Endodermal cell (in vitro differentiated cells): ENCODE results near the gene CUL9. TPM values are rescaled to one million over a fixed set of nuclear protein-coding genes. Genes with fewer than 3 reads are reported as not detected.

Source experiments
- DNase-seq: peaks from one replicate; pipeline ENCODE4 v3.0.0-alpha.2; 2017
- H3K27ac ChIP-seq: 2 replicates; pipeline ENCODE4 v1.5.1; 2013; ENCODE audit warnings: mild to moderate bottlenecking, low read depth, low read length, moderate library complexity
- H3K27me3 ChIP-seq: 2 replicates; pipeline ENCODE4 v1.6.1; 2013; ENCODE audit warnings: mild to moderate bottlenecking, low read length, moderate library complexity; ENCODE audit not compliant: insufficient read depth, control insufficient read depth, poor library complexity, severe bottlenecking
- H3K36me3 ChIP-seq: 2 replicates; pipeline ENCODE4 v1.7.0; 2013; ENCODE audit warnings: mild to moderate bottlenecking, low read length, moderate library complexity; ENCODE audit not compliant: control insufficient read depth, insufficient read depth
- H3K4me1 ChIP-seq: one replicate; pipeline ENCODE4 v1.7.0; 2013; ENCODE audit warnings: low read length; ENCODE audit not compliant: control insufficient read depth, insufficient read depth
- H3K4me3 ChIP-seq: 2 replicates; pipeline ENCODE4 v1.5.1; 2013; ENCODE audit warnings: mild to moderate bottlenecking, low read length, moderate library complexity
- H3K9ac ChIP-seq: 2 replicates; pipeline ENCODE4 v1.6.1; 2013; ENCODE audit warnings: mild to moderate bottlenecking, low read length, moderate library complexity; ENCODE audit not compliant: poor library complexity, severe bottlenecking; ENCODE audit errors: extremely low read depth
- H3K9me3 ChIP-seq: 2 replicates; pipeline ENCODE4 v1.6.1; 2013; ENCODE audit warnings: mild to moderate bottlenecking, low read length, moderate library complexity; ENCODE audit not compliant: control insufficient read depth
- H3K27ac Mint-ChIP-seq: 2 replicates; pipeline ENCODE4 v1.8.0; 2020; ENCODE audit warnings: mixed read lengths
- H3K27me3 Mint-ChIP-seq: 2 replicates; pipeline ENCODE4 v1.8.0; 2021; ENCODE audit warnings: mild to moderate bottlenecking, mixed read lengths; ENCODE audit not compliant: insufficient read depth
- H3K36me3 Mint-ChIP-seq: 2 replicates; pipeline ENCODE4 v1.8.0; 2020; ENCODE audit warnings: low read depth, mixed read lengths
- H3K4me1 Mint-ChIP-seq: 2 replicates; pipeline ENCODE4 v1.8.0; 2020; ENCODE audit warnings: mixed read lengths
- H3K4me3 Mint-ChIP-seq: 2 replicates; pipeline ENCODE4 v1.8.0; 2020; ENCODE audit warnings: mild to moderate bottlenecking, moderate library complexity, mixed read lengths
- H3K9me3 Mint-ChIP-seq: 2 replicates; pipeline ENCODE4 v1.8.0; 2020; ENCODE audit warnings: mild to moderate bottlenecking, mixed read lengths
- CTCF ChIP-seq: fragments of 200-600 bp; sonication (generic); conservative IDR thresholded peaks from 2 replicates; pipeline ENCODE4 v1.5.0; 2021; ENCODE audit warnings: antibody characterized with exemption, mild to moderate bottlenecking
- WGBS, 2 experiments: methylation state at CpG; one replicate each; pipeline versions ENCODE4 v1.1.5 to v1.1.7; 2013; ENCODE audit warnings: missing lambda C conversion rate in 2 of 2, mixed read lengths in 1 of 2; ENCODE audit not compliant: insufficient coverage in 1 of 2, insufficient read length in 1 of 2; 5-methylcytosine and 5-hydroxymethylcytosine counted together
- total RNA-seq, 2 donors: library from RNA; stranded (reverse); fragmentation: NEBNext Ultra II Directional in 1 of 2; extraction: Animal tissue kit (Norgen Biotek cat#: 25700) in 1 of 2; gene quantifications; 2 replicates in 1 of 2; 3 replicates in 1 of 2; pipeline ENCODE4 v1.2.1, GENCODE V29; 2021

The CUL9 gene
- total RNA-seq, 2 donors from 2014 or later: 30.3 to 34.1 TPM

- H3K4me1 ChIP-seq: no peaks in the 10 kb centered on the region
- H3K9ac ChIP-seq: no peak overlapping the region
- H3K9me3 Mint-ChIP-seq: no peaks in the 10 kb centered on the region
- H3K27ac Mint-ChIP-seq: no peak overlapping the region
- H3K4me1 Mint-ChIP-seq: peaks cover 7% of the 10 kb centered on the region
- no peak overlapping the region for H3K4me3 Mint-ChIP-seq
- TF ChIP-seq CTCF: no peak
- no peak for DNase-seq
- H3K36me3 ChIP-seq: no peaks in the 10 kb centered on the region
- no peaks in the 10 kb centered on the region for H3K9me3 ChIP-seq
- peaks cover 20% of the 10 kb centered on the region for H3K36me3 Mint-ChIP-seq
- H3K4me3 ChIP-seq: no peak overlapping the region
- 95 to 96% methylated on average over 8 to 11 of the region's 11 CpGs for WGBS, 2 experiments
- H3K27me3 Mint-ChIP-seq: peaks cover 17% of the 10 kb centered on the region
- H3K27ac ChIP-seq: no peak overlapping the region
- peaks cover 15% of the 10 kb centered on the region for H3K27me3 ChIP-seq
Observed at GRCh38 chr6:43226192-43226851, 44.3 kb downstream of the CUL9 start.

- 6 to 10% methylated on average over 37 to 82 of the region's 82 CpGs for WGBS, 2 experiments
- peak within 1 kb of the TSS; percentile 68 for H3K4me3 Mint-ChIP-seq
Observed at GRCh38 chr6:43228951-43229802, 47.2 kb downstream of the CUL9 start, which contains the start of gene DNPH1. TSS of gene DNPH1 (minus strand) at chr6:43229481. CDS start at chr6:43229456, 25 bp downstream.

More at GRCh38 chr6:43228951-43229802, 47.2 kb downstream of the CUL9 start, which contains the start of gene DNPH1:
- peak; percentile 96 for DNase-seq
- TF ChIP-seq CTCF: peak; percentile 98
- peaks cover 27% of the 10 kb centered on the region for H3K27me3 ChIP-seq
- Mint-ChIP-seq H3K27me3 (peaks cover 38% of the 10 kb centered on the region), H3K36me3 (peaks cover 15% of the 10 kb centered on the region), H3K4me1 (peaks cover 2% of the 10 kb centered on the region), H3K27ac (no peak within 1 kb of the TSS), H3K9me3 (no peaks in the 10 kb centered on the region)
- H3K4me1 ChIP-seq: no peaks in the 10 kb centered on the region
- H3K9me3 ChIP-seq: no peaks in the 10 kb centered on the region
- peak within 1 kb of the TSS; percentile 82 for H3K4me3 ChIP-seq
- peak within 1 kb of the TSS; percentile 38 for H3K9ac ChIP-seq
- H3K27ac ChIP-seq: no peak within 1 kb of the TSS
- no peaks in the 10 kb centered on the region for H3K36me3 ChIP-seq
